H1 (cell line): Measurements from ENCODE around the gene AGRP. TPM values are rescaled to one million over a fixed set of nuclear protein-coding genes. Genes with fewer than 3 reads are reported as not detected.

ENCODE experiments used
- BCL11A ChIP-seq, 2 experiments: IDR thresholded peaks; one replicate each; pipeline ENCODE4 v1.6.1; 2011; ENCODE audit warnings: low read depth in 2 of 2, low read length in 2 of 2, mild to moderate bottlenecking in 2 of 2
- CBX5 ChIP-seq: fragments of 300-800, 300-1000 bp; sonication (generic); IDR thresholded peaks from 2 replicates; pipeline ENCODE4 v1.7.1; 2016; ENCODE audit warnings: antibody characterized with exemption, low read length, low read depth
- CEBPB ChIP-seq: IDR thresholded peaks from 2 replicates; pipeline ENCODE4 v1.6.1; 2012; ENCODE audit warnings: low read depth, low read length
- MAFK ChIP-seq: IDR thresholded peaks from 2 replicates; pipeline ENCODE4 v1.6.1; 2012; ENCODE audit warnings: low read depth, mild to moderate bottlenecking, improper control_type of control experiment, low read length
- POLR2A ChIP-seq, 2 experiments: IDR thresholded peaks; 1 replicate in 1 of 2; 2 replicates in 1 of 2; pipeline ENCODE4 v1.6.1; 2011; ENCODE audit warnings: low read depth in 2 of 2, low read length in 2 of 2, mild to moderate bottlenecking in 2 of 2; ENCODE audit errors: control extremely low read depth in 1 of 2
- POLR2AphosphoS5 ChIP-seq: IDR thresholded peaks from 2 replicates; pipeline ENCODE4 v1.6.1; 2011; ENCODE audit warnings: low read depth, low read length
- RAD21 ChIP-seq, 2 experiments: IDR thresholded peaks in 1 of 2; conservative IDR thresholded peaks in 1 of 2; 2 replicates each; pipeline ENCODE4 v1.6.1; 2011; ENCODE audit warnings: low read depth in 2 of 2, low read length in 2 of 2, improper control_type of control experiment in 1 of 2, inconsistent platforms in 1 of 2, mild to moderate bottlenecking in 1 of 2, moderate library complexity in 1 of 2
- TAF7 ChIP-seq: optimal IDR thresholded peaks from 2 replicates; pipeline ENCODE3; 2011; ENCODE audit warnings: low read depth, mild to moderate bottlenecking, inconsistent platforms, low read length, moderate library complexity, borderline replicate concordance
- polyA plus RNA-seq, 7 experiments: library from polyadenylated mRNA; depleted of rRNA in 3 of 7; stranded (reverse) in 5 of 7; unstranded in 2 of 7; fragments of >200 nt in 5 of 7; fragments of 200-250 nt in 2 of 7; gene quantifications; 1 replicate in 5 of 7; 2 replicates in 1 of 7; 4 replicates in 1 of 7; pipeline versions ENCODE4 v1.2.1 to v1.2.3, GENCODE V29; 2011 to 2013; ENCODE audit warnings: missing spikeins in 2 of 7, mixed read lengths in 2 of 7
- total RNA-seq: library from RNA; stranded (reverse); fragmentation: NEBNext Ultra II Directional; extraction: Animal tissue kit (Norgen Biotek cat#: 25700); gene quantifications from 2 replicates; pipeline ENCODE4 v1.2.1, GENCODE V29; 2021

AGRP gene
- total and polyA plus RNA-seq, 2 of the 8 experiments (the other 6 are each of a cell fraction or from before 2014, with no cell fraction given), result not detected

- TF ChIP-seq MAFK (no peak), BCL11A (IDR thresholded peaks at IDR 0.05; ENCODE audit: low read depth in 2 of 2, low read length in 2 of 2) (no peak), POLR2AphosphoS5 (no peak), CEBPB (no peak), RAD21 (IDR thresholded peaks at IDR 0.05 in 1 of 2, conservative IDR thresholded peaks at IDR 0.05 in 1 of 2; ENCODE audit: low read depth in 2 of 2, low read length in 2 of 2) (no peak), TAF7 (no peak), CBX5 (no peak), POLR2A (IDR thresholded peaks at IDR 0.05; ENCODE audit: control extremely low read depth in 1 of 2, low read depth in 2 of 2, low read length in 2 of 2) (no peak)
Measured at GRCh38 chr16:67474551-67475455, 8.5 kb downstream of the AGRP start (continued).
